ENCODE measurements around the gene AKAP7. TPM values are rescaled to one million over a fixed set of nuclear protein-coding genes. Genes with fewer than 3 reads are reported as not detected.

Gene AKAP7
- total RNA-seq, 4 donors from 2014 or later: 5.9 to 15.1 (median 7.2) TPM

- no peak for TF ChIP-seq POLR2AphosphoS5 (IDR thresholded peaks at IDR 0.05)
- no peak for TF ChIP-seq POLR2A (IDR thresholded peaks at IDR 0.05)
- no peak for TF ChIP-seq EP300 (IDR thresholded peaks at IDR 0.05)
- no peak for TF ChIP-seq CTCF (IDR thresholded peaks at IDR 0.05)
- Histone ChIP-seq H3K36me3 (no peaks in the 10 kb centered on the region), H3K27me3 (no peaks in the 10 kb centered on the region), H3K27ac (peak overlapping the region; percentile 51 to 95 (median 92)), H3K4me1 (peaks cover 4 to 29% (median 6%) of the 10 kb centered on the region in 3 donors), H3K9me3 (no peaks in the 10 kb centered on the region), H3K4me3 (peak overlapping the region; percentile 85 to 88)
- no peak for ATAC-seq
- 0 to 7% methylated on average over 1 to 2 of the region's 4 CpGs for WGBS, 2 donors (ENCODE audit: low coverage in 1 of 2)
Observed at GRCh38 chr6:131134980-131135243, 355 bp upstream of the AKAP7 start.

DNA sequence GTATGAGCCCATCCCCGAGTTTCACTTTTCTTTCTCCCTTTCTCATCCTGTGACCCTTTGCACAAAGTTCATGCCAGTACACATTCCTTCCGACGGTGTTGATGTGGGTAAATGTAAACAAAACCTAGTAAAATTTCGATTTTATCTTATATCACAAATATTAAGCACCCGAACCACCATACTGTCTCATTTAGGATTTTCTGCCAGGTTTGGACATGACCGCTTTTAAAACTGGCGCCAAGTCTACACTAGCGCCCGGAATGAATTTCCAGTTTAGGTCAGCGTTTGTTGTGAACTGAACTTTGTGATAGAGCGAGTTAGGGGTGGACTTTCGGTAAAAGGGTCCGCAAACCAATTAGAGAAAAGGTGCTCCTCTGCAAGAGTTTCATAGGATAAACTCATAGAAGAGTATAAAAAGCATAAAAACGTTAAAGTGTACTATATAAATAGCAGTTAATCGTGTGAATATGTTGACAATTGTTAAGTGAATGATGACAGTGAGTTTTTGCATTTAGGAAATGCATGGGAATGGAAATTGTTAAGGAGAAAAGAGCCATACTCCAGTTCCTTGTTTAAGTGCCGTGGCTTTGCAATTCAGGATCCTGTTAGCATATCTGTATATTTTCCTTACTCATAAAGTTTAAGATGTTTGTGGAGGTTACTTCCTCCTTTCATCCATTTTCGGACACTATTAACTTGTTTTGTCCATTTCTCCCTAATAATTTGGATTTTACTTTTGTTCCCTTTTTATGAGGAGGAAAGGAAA, 937 bp downstream of the AKAP7 start:
- WGBS, 2 donors (ENCODE audit: low coverage in 1 of 2): 3 to 6% methylated on average over 15 to 16 of the region's 17 CpGs

GRCh38 chr6:131139599-131139998, 4.3 kb downstream of the AKAP7 start:
- Histone ChIP-seq H3K36me3 (peaks cover 0 to 7% of the 10 kb centered on the region in 2 donors), H3K4me3 (no peak overlapping the region), H3K27me3 (no peaks in the 10 kb centered on the region), H3K4me1 (peaks cover 1 to 22% (median 3%) of the 10 kb centered on the region in 3 donors), H3K27ac (no peak overlapping the region), H3K9me3 (no peaks in the 10 kb centered on the region)
- 56 to 75% methylated on average over 4 of the region's 4 CpGs for WGBS, 2 donors (ENCODE audit: low coverage in 1 of 2)
- no peak for ATAC-seq
- TF ChIP-seq POLR2AphosphoS5 (IDR thresholded peaks at IDR 0.05) (no peak), EP300 (IDR thresholded peaks at IDR 0.05) (no peak), POLR2A (IDR thresholded peaks at IDR 0.05) (no peak), CTCF (IDR thresholded peaks at IDR 0.05) (no peak)

More for the DNA sequence above, 937 bp downstream of the AKAP7 start:
- H3K27ac ChIP-seq: peak overlapping the region; percentile 85 to 95 (median 92)
- H3K9me3 ChIP-seq: no peaks in the 10 kb centered on the region
- no peak for TF ChIP-seq CTCF (IDR thresholded peaks at IDR 0.05)
- peaks cover 4 to 29% (median 6%) of the 10 kb centered on the region in 3 donors for H3K4me1 ChIP-seq
- no peaks in the 10 kb centered on the region for H3K27me3 ChIP-seq
- ATAC-seq: no peak
- peak overlapping the region; percentile 85 to 88 for H3K4me3 ChIP-seq
- no peaks in the 10 kb centered on the region for H3K36me3 ChIP-seq

GRCh38 chr6:131143319-131143718, 8.1 kb downstream of the AKAP7 start:
- TF ChIP-seq CTCF (IDR thresholded peaks at IDR 0.05): no peak
- no peak for TF ChIP-seq EP300 (IDR thresholded peaks at IDR 0.05)
- TF ChIP-seq POLR2A (IDR thresholded peaks at IDR 0.05): no peak
- Histone ChIP-seq H3K4me3 (no peak overlapping the region), H3K9me3 (no peaks in the 10 kb centered on the region), H3K4me1 (peaks cover 0 to 5% (median 0%) of the 10 kb centered on the region in 3 donors), H3K27ac (no peak overlapping the region), H3K27me3 (no peaks in the 10 kb centered on the region), H3K36me3 (peaks cover 0 to 21% of the 10 kb centered on the region in 2 donors)
- ATAC-seq: no peak
- 100% methylated on average over 3 of the region's 3 CpGs; no CpG with 5 or more reads in 1 of the 2 donors for WGBS, 2 donors (ENCODE audit: low coverage in 1 of 2)

GRCh38 chr6:131146865-131147264, 11.6 kb downstream of the AKAP7 start:
- Histone ChIP-seq H3K4me1 (no peaks in the 10 kb centered on the region), H3K9me3 (no peaks in the 10 kb centered on the region), H3K27ac (no peak overlapping the region), H3K4me3 (no peak overlapping the region), H3K27me3 (no peaks in the 10 kb centered on the region), H3K36me3 (peaks cover 0 to 23% of the 10 kb centered on the region in 2 donors)
- WGBS, 2 donors (ENCODE audit: low coverage in 1 of 2): 21 to 83% methylated on average over 2 of the region's 2 CpGs
- no peak for ATAC-seq
- TF ChIP-seq CTCF (IDR thresholded peaks at IDR 0.05) (no peak), EP300 (IDR thresholded peaks at IDR 0.05) (no peak)

All from gastroesophageal sphincter (tissue), 4 donors.